OCI-M1 (cell line): Measurements from ENCODE around the gene SDR39U1.

Experiments used
- DNase-seq: peaks from one replicate; lab custom pipeline; 2025; lab: John Stamatoyannopoulos, UW

SDR39U1 gene

GRCh38 chr14:24443053-24443665 lies 583 bp upstream of the SDR39U1 start:
- peak; percentile 31 for DNase-seq

GRCh38 chr14:24441904-24442239 lies 704 bp downstream of the SDR39U1 start:
- DNase-seq = no peak

- DNase-seq = no peak
Observed at GRCh38 chr14:24441485-24441884, 1.1 kb downstream of the SDR39U1 start.

GRCh38 chr14:24440606-24441399 lies 1.8 kb downstream of the SDR39U1 start:
- DNase-seq = no peak

- DNase-seq = no peak
Observed at GRCh38 chr14:24439830-24440605, 2.6 kb downstream of the SDR39U1 start.

GRCh38 chr14:24439257-24439656 lies 3.3 kb downstream of the SDR39U1 start:
- no peak for DNase-seq

- no peak for DNase-seq
Observed at GRCh38 chr14:24438223-24439097, 4.1 kb downstream of the SDR39U1 start.

- no peak for DNase-seq
Observed at GRCh38 chr14:24437736-24438067, 4.9 kb downstream of the SDR39U1 start.

- DNase-seq = no peak
Observed at GRCh38 chr14:24437020-24437735, 5.4 kb downstream of the SDR39U1 start.

GRCh38 chr14:24436355-24437019 lies 6.1 kb downstream of the SDR39U1 start:
- DNase-seq = peak; percentile 65

GRCh38 chr14:24435998-24436354 lies 6.6 kb downstream of the SDR39U1 start:
- DNase-seq = no peak

- DNase-seq = no peak
Observed at GRCh38 chr14:24435192-24435810, 7.3 kb downstream of the SDR39U1 start.

GRCh38 chr14:24434676-24435075 lies 7.9 kb downstream of the SDR39U1 start:
- DNase-seq = no peak

- no peak for DNase-seq
Observed at GRCh38 chr14:24434036-24434435, 8.5 kb downstream of the SDR39U1 start.

- no peak for DNase-seq
Observed at GRCh38 chr14:24432259-24433131, 10.1 kb downstream of the SDR39U1 start.

- DNase-seq = peak; percentile 92
Observed at GRCh38 chr14:24431569-24432258, 10.9 kb downstream of the SDR39U1 start.

GRCh38 chr14:24430682-24431568 lies 11.7 kb downstream of the SDR39U1 start:
- DNase-seq = peak; percentile 38

- peak; percentile 83 for DNase-seq
Observed at GRCh38 chr14:24430143-24430681, 12.4 kb downstream of the SDR39U1 start.
